Keratinocyte (primary cell): ENCODE data around the gene SLC12A8. TPM values are rescaled to one million over a fixed set of nuclear protein-coding genes. Genes with fewer than 3 reads are reported as not detected.

Source experiments
- DNase-seq: peaks from one replicate; pipeline ENCODE4 v3.0.0-alpha.2; 2011; ENCODE audit warnings: low read depth, missing footprints, low spot score
- FAIRE-seq: peaks from 2 replicates; lab custom pipeline; 2011; peaks lifted over from hg19 to GRCh38; lab: Jason Lieb, UNC
- H2AFZ ChIP-seq: 2 replicates; pipeline ENCODE4 v1.6.0; 2012; ENCODE audit warnings: low read length, control low read depth, inconsistent platforms; ENCODE audit not compliant: control insufficient read depth
- H3K27ac ChIP-seq: 2 replicates; pipeline ENCODE4 v1.5.1; 2011; ENCODE audit warnings: low read length; ENCODE audit not compliant: control insufficient read depth, insufficient read depth
- H3K27me3 ChIP-seq: 3 replicates; pipeline ENCODE4 v1.6.0; 2011; ENCODE audit warnings: low read length; ENCODE audit not compliant: control insufficient read depth, insufficient read depth; ENCODE audit errors: extremely low read depth
- H3K36me3 ChIP-seq, 2 experiments: 2 replicates in 1 of 2; 3 replicates in 1 of 2; pipeline ENCODE4 v1.5.1; 2011; ENCODE audit warnings: low read length in 2 of 2, mild to moderate bottlenecking in 1 of 2; ENCODE audit not compliant: control insufficient read depth in 2 of 2, insufficient read depth in 2 of 2; ENCODE audit errors: extremely low read depth in 1 of 2
- H3K4me1 ChIP-seq: 3 replicates; pipeline ENCODE4 v1.5.1; 2011; ENCODE audit warnings: low read length; ENCODE audit not compliant: control insufficient read depth, insufficient read depth; ENCODE audit errors: extremely low read depth
- H3K4me2 ChIP-seq: 3 replicates; pipeline ENCODE4 v1.6.0; 2011; ENCODE audit warnings: low read depth, low read length; ENCODE audit not compliant: control insufficient read depth, insufficient read depth; ENCODE audit errors: extremely low read depth
- H3K4me3 ChIP-seq, 3 experiments: fragments of 200-600 bp in 1 of 3; sonication (generic) in 1 of 3; 2 replicates in 2 of 3; 3 replicates in 1 of 3; pipeline ENCODE4 v1.5.1; 2011 to 2016; ENCODE audit warnings: low read length in 3 of 3, mild to moderate bottlenecking in 3 of 3, control low read depth in 2 of 3, inconsistent platforms in 1 of 3, low read depth in 1 of 3, mixed read lengths in 1 of 3, mixed run types in 1 of 3, moderate library complexity in 1 of 3; ENCODE audit not compliant: control insufficient read depth in 2 of 3, insufficient read depth in 2 of 3; ENCODE audit errors: extremely low read depth in 1 of 3
- H3K79me2 ChIP-seq: 2 replicates; pipeline ENCODE4 v1.6.0; 2012; ENCODE audit warnings: low read length; ENCODE audit not compliant: control insufficient read depth, insufficient read depth
- H3K9ac ChIP-seq: 3 replicates; pipeline ENCODE4 v1.6.0; 2011; ENCODE audit warnings: low read length; ENCODE audit not compliant: control insufficient read depth, insufficient read depth; ENCODE audit errors: extremely low read depth
- H3K9me1 ChIP-seq: 3 replicates; pipeline ENCODE4 v1.6.0; 2011; ENCODE audit warnings: low read length; ENCODE audit not compliant: control insufficient read depth, insufficient read depth; ENCODE audit errors: extremely low read depth
- H3K9me3 ChIP-seq: 2 replicates; pipeline ENCODE4 v1.5.1; 2012; ENCODE audit warnings: low read depth, low read length; ENCODE audit not compliant: control insufficient read depth
- H4K20me1 ChIP-seq: 3 replicates; pipeline ENCODE4 v1.6.0; 2011; ENCODE audit warnings: low read length; ENCODE audit not compliant: control insufficient read depth, insufficient read depth; ENCODE audit errors: extremely low read depth
- EZH2 ChIP-seq: IDR thresholded peaks from one replicate; pipeline ENCODE4 v1.6.1; 2012; ENCODE audit warnings: inconsistent platforms, mild to moderate bottlenecking, low read length, moderate library complexity
- dilution Hi-C: fragments of 300-500 bp; cut with MboI; formaldehyde crosslinking; loops from one replicate; pipeline ENCODE4 v1.7.0; 2020; ENCODE audit warnings: low sequenced_read_pairs; ENCODE audit not compliant: extremely low pct_ligation_motif_present
- polyA plus RNA-seq, 5 experiments: library from polyadenylated mRNA; depleted of rRNA in 3 of 5; stranded (reverse) in 3 of 5; stranded (forward) in 1 of 5; unstranded in 1 of 5; fragments of >200 nt; gene quantifications; 1 replicate in 1 of 5; 2 replicates in 3 of 5; 3 replicates in 1 of 5; pipeline versions ENCODE4 v1.2.1 to v1.2.3, GENCODE V29; 2011 to 2012; ENCODE audit warnings: missing spikeins in 2 of 5, low read depth in 1 of 5, low replicate concordance in 1 of 5
- TF ChIP-seq, protein P1 (sequence below), 3 experiments: IDR thresholded peaks in 1 of 3; conservative IDR thresholded peaks in 1 of 3; optimal IDR thresholded peaks in 1 of 3; 2 replicates in 2 of 3; 3 replicates in 1 of 3; pipeline versions ENCODE3 to v1.5.1; 2011; ENCODE audit warnings: low read length in 3 of 3, mild to moderate bottlenecking in 3 of 3, moderate library complexity in 2 of 3, control low read depth in 1 of 3, inconsistent platforms in 1 of 3; ENCODE audit not compliant: insufficient read depth in 2 of 3; ENCODE audit errors: extremely low read depth in 1 of 3

The SLC12A8 gene
- polyA plus RNA-seq, 1 donor (not counting 4 experiments of a cell fraction or from before 2014, with no cell fraction given): 6.9 TPM

DNA sequence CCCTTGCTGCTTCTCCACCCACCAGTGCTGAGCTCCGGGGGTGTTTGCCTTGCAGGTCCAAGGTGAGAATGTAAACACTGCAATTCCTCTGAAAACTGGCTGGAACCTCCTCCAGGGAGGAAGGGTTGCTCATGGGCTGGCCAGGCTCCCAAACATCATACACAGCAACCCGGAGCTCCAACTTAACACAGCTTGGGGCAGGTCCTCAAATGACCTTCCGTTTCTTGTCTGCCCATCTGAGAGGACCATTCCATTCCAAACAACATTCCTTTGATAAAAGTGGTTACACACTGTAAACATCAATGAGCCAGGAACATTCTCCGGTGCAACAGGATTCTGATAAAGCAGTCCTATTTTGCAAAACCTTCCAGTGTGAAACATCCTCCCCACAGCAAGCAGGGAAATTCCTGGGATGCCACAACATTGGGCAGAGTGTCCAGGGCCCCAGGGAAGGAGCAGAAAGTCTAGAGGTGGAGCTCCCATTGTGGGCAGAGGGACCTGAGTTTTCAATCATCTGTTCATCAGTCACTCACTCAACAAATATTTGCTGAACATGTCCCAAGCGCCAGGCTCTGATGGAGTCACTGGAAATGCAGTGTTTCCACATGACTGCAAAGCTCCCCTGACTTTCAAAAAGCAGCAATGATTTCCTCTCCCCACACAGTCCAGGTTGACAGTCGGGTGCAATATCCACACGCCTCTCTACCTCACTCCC, 149.5 kb downstream of the SLC12A8 start:
- TF ChIP-seq EZH2: no peak
- TF ChIP-seq, protein P1, sequence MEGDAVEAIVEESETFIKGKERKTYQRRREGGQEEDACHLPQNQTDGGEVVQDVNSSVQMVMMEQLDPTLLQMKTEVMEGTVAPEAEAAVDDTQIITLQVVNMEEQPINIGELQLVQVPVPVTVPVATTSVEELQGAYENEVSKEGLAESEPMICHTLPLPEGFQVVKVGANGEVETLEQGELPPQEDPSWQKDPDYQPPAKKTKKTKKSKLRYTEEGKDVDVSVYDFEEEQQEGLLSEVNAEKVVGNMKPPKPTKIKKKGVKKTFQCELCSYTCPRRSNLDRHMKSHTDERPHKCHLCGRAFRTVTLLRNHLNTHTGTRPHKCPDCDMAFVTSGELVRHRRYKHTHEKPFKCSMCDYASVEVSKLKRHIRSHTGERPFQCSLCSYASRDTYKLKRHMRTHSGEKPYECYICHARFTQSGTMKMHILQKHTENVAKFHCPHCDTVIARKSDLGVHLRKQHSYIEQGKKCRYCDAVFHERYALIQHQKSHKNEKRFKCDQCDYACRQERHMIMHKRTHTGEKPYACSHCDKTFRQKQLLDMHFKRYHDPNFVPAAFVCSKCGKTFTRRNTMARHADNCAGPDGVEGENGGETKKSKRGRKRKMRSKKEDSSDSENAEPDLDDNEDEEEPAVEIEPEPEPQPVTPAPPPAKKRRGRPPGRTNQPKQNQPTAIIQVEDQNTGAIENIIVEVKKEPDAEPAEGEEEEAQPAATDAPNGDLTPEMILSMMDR (optimal IDR thresholded peaks at IDR 0.05 in 1 of 3, IDR thresholded peaks at IDR 0.05 in 1 of 3, conservative IDR thresholded peaks at IDR 0.05 in 1 of 3; ENCODE audit: extremely low read depth in 1 of 3, insufficient read depth in 2 of 3, low read length in 3 of 3): no peak
- peak; percentile 46 for DNase-seq
- Histone ChIP-seq H3K4me1 (peaks cover 26% of the 10 kb centered on the region), H3K9ac (no peak overlapping the region), H3K4me3 (peak overlapping the region in 2 of 3 experiments; percentile 0 to 30), H3K9me3 (no peaks in the 10 kb centered on the region), H3K36me3 (no peaks in the 10 kb centered on the region), H2AFZ (peak overlapping the region; percentile 37), H3K4me2 (peak overlapping the region; percentile 71), H4K20me1 (no peaks in the 10 kb centered on the region), H3K27ac (no peak overlapping the region), H3K79me2 (no peaks in the 10 kb centered on the region), H3K9me1 (peaks cover 2% of the 10 kb centered on the region), H3K27me3 (no peaks in the 10 kb centered on the region)
- peak; percentile 97 for FAIRE-seq
- dilution Hi-C loops: no loop called here

DNA sequence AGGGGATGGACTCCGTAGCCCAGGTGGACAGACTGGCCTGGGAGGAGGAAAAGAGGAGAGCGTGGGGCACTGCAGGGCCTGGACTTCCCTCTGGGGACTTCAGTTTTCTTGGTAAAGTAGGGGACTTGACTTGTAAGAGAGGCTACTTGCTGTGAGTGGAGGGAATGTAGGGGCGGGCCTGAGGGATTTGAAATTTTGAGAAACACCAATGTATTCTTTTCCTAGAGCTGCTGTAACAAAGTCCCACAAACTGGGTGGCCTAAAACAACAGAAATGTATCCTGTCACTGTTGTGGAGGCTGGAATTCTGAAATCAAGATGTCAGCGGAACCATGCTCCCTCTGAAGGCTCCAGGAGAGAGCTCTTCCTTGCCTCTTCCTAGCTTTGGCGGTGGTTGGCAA, 150.9 kb downstream of the SLC12A8 start:
- Histone ChIP-seq H4K20me1 (no peaks in the 10 kb centered on the region), H3K4me1 (peaks cover 31% of the 10 kb centered on the region), H3K79me2 (no peaks in the 10 kb centered on the region), H3K9ac (no peak overlapping the region), H3K27me3 (no peaks in the 10 kb centered on the region), H3K4me3 (no peak overlapping the region), H3K27ac (no peak overlapping the region), H3K9me3 (no peaks in the 10 kb centered on the region), H3K9me1 (peaks cover 2% of the 10 kb centered on the region), H2AFZ (no peak overlapping the region), H3K4me2 (no peak overlapping the region), H3K36me3 (no peaks in the 10 kb centered on the region)
- FAIRE-seq: no peak
- dilution Hi-C loops: no loop called here
- TF ChIP-seq, protein P1 (optimal IDR thresholded peaks at IDR 0.05 in 1 of 3, IDR thresholded peaks at IDR 0.05 in 1 of 3, conservative IDR thresholded peaks at IDR 0.05 in 1 of 3; ENCODE audit: extremely low read depth in 1 of 3, insufficient read depth in 2 of 3, low read length in 3 of 3): no peak
- TF ChIP-seq EZH2: no peak
- no peak for DNase-seq
